NCI-H1417 (cell line): ENCODE results near the gene CD274.
A peak's percentile ranks its signal among the peaks of the same experiment; 100 is the strongest.
"Not testable (repeated sequence)": the region's sequence is repeated elsewhere in the genome, so short reads cannot be mapped to it uniquely, and the experiment has no call there.

Experiments used
- DNase-seq, 3 experiments: peaks; one replicate each; lab custom pipeline; 2025; lab: John Stamatoyannopoulos, UW

CD274 gene

DNA sequence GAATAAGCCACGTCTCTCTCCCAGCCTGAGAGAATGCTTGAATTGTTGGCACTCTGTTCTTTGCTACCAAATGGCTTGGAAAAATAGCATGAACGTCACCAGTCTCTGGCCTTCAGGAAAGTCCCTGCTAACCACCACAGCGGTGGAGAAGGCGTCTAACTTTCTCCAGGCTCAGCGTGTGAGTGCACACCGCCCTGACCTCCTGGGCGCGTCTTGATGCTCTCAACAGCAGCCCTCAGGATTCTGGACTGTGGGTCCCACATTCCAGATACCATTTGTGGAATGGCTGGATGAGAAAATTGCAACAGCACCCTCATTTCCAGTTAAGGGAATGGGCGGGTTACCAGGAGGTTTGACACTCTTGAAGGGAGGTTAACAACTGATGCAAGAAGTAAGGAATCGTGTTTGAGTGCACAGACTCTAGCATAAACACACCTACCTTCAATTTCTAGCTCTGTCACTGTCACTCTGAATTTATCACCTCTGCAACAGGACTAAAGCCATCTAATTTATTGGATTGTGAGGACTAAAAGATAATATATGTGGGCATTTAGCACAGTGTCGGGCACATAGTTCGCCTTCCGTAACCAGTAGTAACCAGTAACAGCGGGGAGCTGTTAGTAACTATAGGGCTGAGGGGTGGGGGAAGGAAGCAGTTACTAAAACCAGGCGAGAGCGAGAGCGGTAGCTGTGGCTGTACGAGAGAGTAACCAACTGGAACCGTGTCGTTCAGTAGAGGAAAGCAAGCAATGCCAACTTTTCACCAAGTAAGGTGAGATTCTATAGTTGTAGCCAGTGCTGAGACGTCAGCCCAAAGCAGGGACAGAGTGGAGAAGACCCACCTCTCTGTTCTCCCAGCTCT lies 11.8 kb upstream of the CD274 start:
- DNase-seq = peak in 2 of 3 experiments; percentile 55 to 61

DNA sequence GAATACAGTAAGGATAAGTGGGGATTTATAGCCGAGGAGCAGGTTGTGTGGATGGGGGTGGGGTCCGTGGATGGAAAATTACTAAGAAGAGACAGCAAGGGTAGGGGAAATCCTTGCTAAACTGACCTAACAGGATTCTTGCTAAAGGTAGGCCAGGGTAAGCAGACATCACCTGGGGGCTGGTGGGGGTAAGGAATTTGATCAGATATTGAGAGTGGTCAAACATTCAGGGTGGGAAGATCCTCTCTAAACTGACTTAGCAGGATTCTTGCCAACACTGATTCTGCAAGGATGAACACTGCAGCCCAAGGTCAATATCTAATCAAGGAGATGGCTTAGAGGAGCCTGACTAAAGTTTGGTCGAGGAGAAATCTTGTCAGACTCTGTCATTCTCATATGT lies 9.9 kb upstream of the CD274 start:
- DNase-seq = no peak

- DNase-seq = no peak
These were observed 9.3 kb upstream of the CD274 start for GRCh38 chr9:5441043-5441442.

DNA sequence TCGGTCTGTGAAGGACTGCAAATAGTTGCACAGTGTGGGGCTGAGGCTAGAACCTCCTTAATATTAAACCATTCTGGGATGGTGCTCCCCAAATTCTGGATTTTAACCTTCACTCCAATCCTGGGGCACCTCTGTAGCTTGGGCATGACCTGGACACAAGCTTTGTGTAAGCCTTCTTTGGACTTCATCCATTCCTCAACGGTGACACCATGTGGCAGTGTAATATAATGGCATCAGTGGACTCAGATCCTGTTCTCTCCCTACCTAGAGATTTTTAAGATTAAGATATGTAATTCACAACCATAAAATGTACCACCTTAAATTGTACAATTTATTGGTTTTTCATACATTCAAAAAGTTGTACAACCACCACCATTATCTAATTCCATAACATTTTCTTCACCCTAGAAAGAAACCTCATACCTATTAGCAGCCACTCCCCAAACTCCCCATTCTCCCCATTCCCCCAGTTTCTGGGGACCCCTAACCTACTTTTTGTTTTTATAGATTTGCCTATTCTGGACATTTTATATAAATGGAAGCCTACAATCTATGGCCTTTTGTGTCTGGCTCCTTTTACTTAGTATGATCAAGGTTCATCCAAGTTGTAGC lies 7.8 kb upstream of the CD274 start:
- DNase-seq = peak in 2 of 3 experiments; percentile 1 to 58

GRCh38 chr9:5443850-5444249 lies 6.5 kb upstream of the CD274 start:
- DNase-seq = no peak

DNA sequence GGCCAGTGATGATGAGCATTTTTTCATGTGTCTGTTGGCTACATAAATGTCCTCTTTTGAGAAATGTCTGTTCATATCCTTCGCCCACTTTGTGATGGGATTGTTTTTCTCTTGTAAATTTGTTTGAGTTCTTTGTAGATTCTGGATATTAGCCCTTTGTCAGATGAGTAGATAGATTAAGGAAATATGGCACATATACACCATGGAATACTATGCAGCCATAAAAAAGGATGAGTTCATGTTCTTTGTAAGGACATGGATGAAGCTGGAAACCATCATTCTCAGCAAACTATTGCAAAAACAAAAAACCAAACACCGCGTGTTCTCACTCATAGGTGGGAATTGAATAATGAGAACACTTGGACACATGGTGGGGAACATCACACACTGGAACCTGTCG lies 5.2 kb upstream of the CD274 start:
- DNase-seq = not testable (repeated sequence)

DNA sequence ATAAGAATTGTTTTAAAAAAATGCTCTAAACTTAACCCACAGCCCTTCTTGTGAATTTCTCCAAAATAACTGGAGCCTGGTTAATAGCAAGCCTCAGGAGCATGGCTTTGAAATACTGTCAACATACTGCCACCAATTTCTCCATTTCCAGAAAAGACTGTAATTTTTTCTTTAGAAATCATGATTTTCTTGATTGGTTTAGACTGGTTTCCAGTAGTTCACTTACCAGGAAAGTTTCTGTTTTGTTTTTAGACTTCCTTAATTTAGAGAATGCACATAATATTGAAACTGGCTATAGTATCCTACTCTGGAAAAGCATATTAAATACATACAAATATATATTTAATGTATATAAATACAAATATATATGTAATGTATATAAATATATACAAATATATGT lies 4.5 kb upstream of the CD274 start:
- DNase-seq = no peak

DNA sequence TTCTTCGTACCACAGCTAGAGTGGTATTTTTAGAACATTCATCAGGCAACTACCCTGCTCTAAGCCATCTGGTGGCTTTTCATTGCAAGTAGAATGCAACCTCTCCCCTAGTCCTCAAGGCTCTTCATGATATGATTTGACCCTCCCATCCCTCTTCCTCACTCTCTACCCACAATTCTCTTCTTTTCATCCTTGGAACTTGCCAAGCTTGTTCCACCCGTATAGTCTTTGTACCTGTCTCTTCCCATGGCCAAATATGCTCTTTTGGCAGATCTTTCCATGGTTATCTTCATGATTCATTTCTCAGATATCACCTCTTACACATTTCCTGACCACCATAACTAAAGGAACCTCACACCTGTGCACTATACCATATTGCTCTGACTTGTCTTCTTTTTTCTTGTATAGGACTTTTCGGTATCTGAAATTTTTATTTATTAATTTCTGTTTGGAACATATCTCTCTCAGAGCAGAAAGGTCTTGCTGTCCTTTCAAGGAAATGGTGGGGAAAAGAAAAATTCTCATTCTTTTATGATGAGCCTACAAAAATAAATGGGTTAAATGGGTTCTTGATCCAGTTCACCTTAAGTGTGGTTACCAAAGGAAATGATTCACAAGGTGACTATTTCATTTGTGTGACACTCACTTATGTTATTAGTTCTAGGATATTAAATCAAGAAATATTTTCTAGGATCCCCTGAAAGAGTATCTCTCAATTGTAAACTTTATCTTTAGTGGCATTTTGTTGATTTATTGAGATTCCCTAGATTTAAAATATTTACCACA lies 3.7 kb upstream of the CD274 start:
- DNase-seq = no peak

GRCh38 chr9:5447337-5447736 lies 3.0 kb upstream of the CD274 start:
- DNase-seq = peak in 1 of 3 experiments; percentile 1

GRCh38 chr9:5448016-5448415 lies 2.3 kb upstream of the CD274 start:
- no peak for DNase-seq

DNA sequence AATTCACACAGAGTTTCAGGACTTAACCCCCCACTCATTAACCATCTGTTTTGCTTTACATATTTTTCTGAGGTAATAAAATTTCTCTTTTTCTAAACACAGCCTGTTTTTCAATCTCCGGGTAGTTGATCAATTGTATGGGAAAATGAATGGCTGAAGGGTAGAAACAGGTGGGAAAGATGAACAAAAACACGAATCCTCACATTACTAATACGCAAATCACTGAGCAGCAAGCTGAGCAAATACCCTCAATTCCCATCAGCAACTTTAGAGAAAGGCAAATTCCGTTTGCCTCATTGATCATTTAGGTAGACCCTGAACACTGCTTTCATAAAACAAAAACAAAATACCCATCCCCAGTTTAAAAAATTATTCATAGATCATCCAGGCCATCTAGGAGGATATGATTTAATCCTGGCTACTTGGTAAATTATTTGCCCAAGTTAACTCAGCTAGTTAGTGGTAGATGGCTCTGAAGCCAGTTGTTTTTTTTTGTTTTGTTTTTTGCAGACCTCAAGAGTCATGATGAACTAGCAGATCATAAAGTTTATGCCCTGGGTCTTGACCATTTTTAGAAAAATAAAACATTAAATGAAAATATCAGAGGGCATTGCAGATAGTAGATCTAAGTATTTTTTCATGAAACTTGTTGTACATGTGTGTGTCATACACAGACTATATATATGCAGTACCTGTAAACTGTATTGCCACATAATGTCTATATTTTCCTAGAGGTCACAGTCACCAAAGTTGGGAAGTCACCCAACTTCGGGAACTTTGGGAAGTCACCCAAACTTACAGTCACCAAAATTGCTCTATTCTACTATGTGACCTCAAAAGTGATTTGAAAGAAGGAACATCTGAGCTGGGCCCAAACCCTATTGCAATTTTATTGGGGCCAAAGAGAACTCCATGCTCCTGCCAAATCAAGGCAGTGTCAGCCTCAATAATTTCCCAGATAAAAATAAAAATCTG lies 1.6 kb upstream of the CD274 start:
- DNase-seq = no peak

- no peak for DNase-seq
These were observed 602 bp upstream of the CD274 start for GRCh38 chr9:5449521-5450358.

DNA sequence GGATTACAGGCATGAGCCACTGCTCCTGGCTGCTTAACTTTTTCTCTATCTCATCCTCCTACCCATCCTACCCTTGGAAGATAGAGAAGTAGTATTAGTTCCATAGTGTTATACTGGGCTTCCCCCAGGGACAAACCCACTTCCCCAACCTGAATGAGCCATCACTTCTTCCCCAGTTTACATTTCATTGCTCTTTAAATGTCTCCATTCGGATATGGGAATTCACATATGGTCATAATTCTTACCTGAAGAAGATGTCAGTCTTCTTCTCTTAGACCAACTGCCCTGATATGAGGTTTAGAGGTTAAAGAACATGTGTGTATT lies 1.9 kb downstream of the CD274 start:
- no peak for DNase-seq

DNA sequence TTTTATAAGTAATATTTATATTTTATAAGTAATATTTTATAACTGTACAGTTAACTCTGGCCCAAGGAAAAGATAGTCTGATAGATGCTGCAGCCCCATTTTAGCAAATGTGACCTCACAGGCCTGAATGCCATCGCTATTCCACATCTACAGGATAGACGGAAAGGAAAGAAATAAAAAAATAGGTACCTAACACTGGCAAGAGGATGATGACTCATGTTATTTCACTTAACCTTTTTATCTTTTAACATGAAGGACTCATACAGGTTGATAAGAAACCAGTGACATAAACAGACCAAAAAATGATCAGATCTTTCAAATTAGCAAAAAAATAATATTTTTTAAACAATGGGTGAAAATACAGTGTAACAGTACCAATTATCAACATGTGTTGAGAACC lies 2.7 kb downstream of the CD274 start:
- no peak for DNase-seq

DNA sequence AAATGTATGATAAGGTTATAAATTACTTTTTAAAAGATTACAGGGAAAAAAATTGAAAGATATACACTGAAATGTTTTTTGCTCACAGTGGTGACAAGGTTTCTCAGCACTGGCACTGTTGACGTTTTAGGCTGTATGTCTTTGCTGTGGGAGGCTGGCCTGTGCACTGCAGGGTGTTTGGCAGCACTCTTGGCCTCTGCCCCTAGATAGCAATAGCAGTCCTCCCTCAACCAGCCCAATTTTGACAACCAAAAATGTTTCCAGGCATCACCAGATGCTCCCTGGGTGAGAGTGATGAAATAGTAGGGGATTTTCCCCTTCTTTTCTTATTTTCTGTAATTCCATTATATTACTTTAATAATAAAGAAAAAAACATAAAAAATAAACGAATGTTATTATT lies 3.3 kb downstream of the CD274 start:
- no peak for DNase-seq

DNA sequence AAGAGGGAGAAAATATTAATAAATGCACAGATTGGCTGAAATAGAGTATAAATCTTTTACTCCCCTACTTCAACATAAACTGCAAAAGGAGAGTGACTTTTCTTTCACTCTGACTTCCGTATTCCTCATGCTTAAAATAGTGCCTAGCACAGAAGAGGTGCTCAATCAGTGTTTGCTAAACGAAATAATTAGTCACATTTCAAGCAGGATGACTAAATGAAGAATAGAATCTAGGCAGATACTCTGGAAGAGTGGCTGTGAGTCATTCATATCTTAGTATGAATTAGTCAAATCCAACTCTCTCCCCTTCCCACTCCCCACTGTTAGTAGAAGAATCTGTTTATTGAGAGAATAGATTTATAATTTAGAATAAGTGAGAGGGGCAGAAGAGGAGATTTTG lies 4.8 kb downstream of the CD274 start:
- no peak for DNase-seq

GRCh38 chr9:5459289-5459829 lies 9.0 kb downstream of the CD274 start:
- no peak for DNase-seq

- no peak for DNase-seq
These were observed 9.8 kb downstream of the CD274 start for GRCh38 chr9:5460157-5460556.

GRCh38 chr9:5464831-5465330 lies 14.5 kb downstream of the CD274 start:
- DNase-seq = not testable (repeated sequence)

GRCh38 chr9:5466005-5466404 lies 15.7 kb downstream of the CD274 start:
- DNase-seq = no peak
